Endothelial cell of umbilical vein (primary cell): ENCODE results near the gene ASB6. TPM values are rescaled to one million over a fixed set of nuclear protein-coding genes. Genes with fewer than 3 reads are reported as not detected.

ENCODE experiments used
- BruUV-seq: library from RNA; stranded (reverse); fragments of 400-500 nt; replicated peaks from 2 replicates; lab custom pipeline; 2021; lab: Mats Ljungman, UMichigan
- CTCF ChIA-PET: fragments of 300-600, 350-600 bp; sonication (Branson Sonifier 250); formaldehyde crosslinking; loops from one replicate; lab custom pipeline; 2021; ENCODE audit warnings: antibody characterized with exemption, inconsistent platforms; lab: Charles Lee
- POLR2A ChIA-PET: fragments of 300-600, 350-600 bp; sonication (Branson Sonifier 250); formaldehyde crosslinking; loops from one replicate; lab custom pipeline; 2021; ENCODE audit warnings: antibody characterized with exemption, inconsistent platforms; lab: Charles Lee
- DNase-seq: peaks from one replicate; pipeline ENCODE4 v3.0.0-alpha.2; 2011; ENCODE audit warnings: low read depth, low spot score
- FAIRE-seq: peaks from 2 replicates; lab custom pipeline; 2011; peaks lifted over from hg19 to GRCh38; lab: Jason Lieb, UNC
- H2AFZ ChIP-seq: 2 replicates; pipeline ENCODE4 v1.6.0; 2012; ENCODE audit warnings: low read depth, low read length, control low read depth, inconsistent platforms
- H3K27ac ChIP-seq: 2 replicates; pipeline ENCODE4 v1.5.1; 2011; ENCODE audit warnings: low read depth, mild to moderate bottlenecking, control low read depth, low read length, moderate library complexity; ENCODE audit not compliant: insufficient read depth
- H3K27me3 ChIP-seq, 2 experiments: 2 replicates each; pipeline versions ENCODE4 v1.6.0 to v1.6.1; 2011; ENCODE audit warnings: low read length in 2 of 2, mixed read lengths in 1 of 2; ENCODE audit not compliant: control insufficient read depth in 2 of 2, insufficient read depth in 2 of 2
- H3K36me3 ChIP-seq, 2 experiments: 2 replicates in 1 of 2; 3 replicates in 1 of 2; pipeline ENCODE4 v1.5.1; 2011; ENCODE audit warnings: low read length in 2 of 2, mild to moderate bottlenecking in 1 of 2, moderate library complexity in 1 of 2; ENCODE audit not compliant: control insufficient read depth in 2 of 2, insufficient read depth in 2 of 2; ENCODE audit errors: extremely low read depth in 1 of 2
- H3K4me1 ChIP-seq: 3 replicates; pipeline ENCODE4 v1.5.1; 2011; ENCODE audit warnings: mild to moderate bottlenecking, low read length; ENCODE audit not compliant: control insufficient read depth, insufficient read depth; ENCODE audit errors: extremely low read depth
- H3K4me2 ChIP-seq: 2 replicates; pipeline ENCODE4 v1.6.1; 2011; ENCODE audit warnings: low read length, control low read depth, mixed read lengths; ENCODE audit not compliant: insufficient read depth
- H3K4me3 ChIP-seq, 3 experiments: fragments of 200-600 bp in 1 of 3; sonication (generic), shearing (Covaris generic) in 1 of 3; replicated peaks in 1 of 3; 2 replicates each; pipeline ENCODE4 v1.5.1; 2011 to 2016; ENCODE audit warnings: control low read depth in 3 of 3, low read length in 3 of 3, mild to moderate bottlenecking in 2 of 3, inconsistent platforms in 1 of 3, low read depth in 1 of 3, moderate library complexity in 1 of 3; ENCODE audit not compliant: insufficient read depth in 1 of 3
- H3K79me2 ChIP-seq: 2 replicates; pipeline ENCODE4 v1.6.0; 2012; ENCODE audit warnings: low read length, inconsistent platforms; ENCODE audit not compliant: control insufficient read depth, insufficient read depth
- H3K9ac ChIP-seq: replicated peaks from 2 replicates; pipeline ENCODE3; 2011; ENCODE audit warnings: low read length, control low read depth; ENCODE audit not compliant: insufficient read depth; ENCODE audit errors: extremely low read depth
- H3K9me1 ChIP-seq: replicated peaks from 3 replicates; pipeline ENCODE4 v1.6.0; 2011; ENCODE audit warnings: mild to moderate bottlenecking, low read length; ENCODE audit not compliant: control insufficient read depth, insufficient read depth; ENCODE audit errors: extremely low read depth
- H3K9me3 ChIP-seq: replicated peaks from 2 replicates; pipeline ENCODE4 v1.5.1; 2012; ENCODE audit warnings: low read length, inconsistent platforms; ENCODE audit not compliant: control insufficient read depth, insufficient read depth
- H4K20me1 ChIP-seq: replicated peaks from 2 replicates; pipeline ENCODE3; 2011; ENCODE audit warnings: mild to moderate bottlenecking, low read length; ENCODE audit not compliant: control insufficient read depth, insufficient read depth; ENCODE audit errors: extremely low read depth
- CTCF ChIP-seq, 2 donors: IDR thresholded peaks; 1 replicate in 1 of 2; 2 replicates in 1 of 2; pipeline ENCODE4 v1.5.1; 2011; ENCODE audit warnings: low read length in 2 of 2, mild to moderate bottlenecking in 2 of 2, moderate library complexity in 2 of 2, control low read depth in 1 of 2, inconsistent platforms in 1 of 2, low read depth in 1 of 2; ENCODE audit not compliant: insufficient read depth in 1 of 2; ENCODE audit errors: extremely low read depth in 1 of 2
- EZH2 ChIP-seq: IDR thresholded peaks from 2 replicates; pipeline ENCODE4 v1.6.1; 2012; ENCODE audit warnings: borderline replicate concordance, low read depth, mild to moderate bottlenecking, moderate library complexity, low read length, inconsistent platforms; ENCODE audit not compliant: severe bottlenecking
- FOS ChIP-seq: IDR thresholded peaks from 2 replicates; pipeline ENCODE4 v1.6.1; 2011; ENCODE audit warnings: mild to moderate bottlenecking, low read length, moderate library complexity, borderline replicate concordance; ENCODE audit not compliant: insufficient read depth
- GATA2 ChIP-seq: IDR thresholded peaks from 2 replicates; pipeline ENCODE4 v1.7.0; 2011; ENCODE audit warnings: low read depth, mild to moderate bottlenecking, moderate library complexity, mixed read lengths, low read length; ENCODE audit not compliant: insufficient read length, insufficient read depth
- JUN ChIP-seq: IDR thresholded peaks from 2 replicates; pipeline ENCODE4 v1.6.1; 2011; ENCODE audit warnings: borderline replicate concordance, low read depth; ENCODE audit not compliant: insufficient read length, insufficient read depth
- MAX ChIP-seq: IDR thresholded peaks from 2 replicates; pipeline ENCODE4 v1.6.1; 2011; ENCODE audit not compliant: insufficient read depth, insufficient read length
- MYC ChIP-seq: IDR thresholded peaks from one replicate; pipeline ENCODE4 v1.6.1; 2011; ENCODE audit warnings: mild to moderate bottlenecking, low read depth, low read length
- POLR2A ChIP-seq: IDR thresholded peaks from 2 replicates; pipeline ENCODE4 v1.6.1; 2012; ENCODE audit warnings: low read depth, mild to moderate bottlenecking, control low read depth, low read length
- POLR2AphosphoS5 ChIP-seq: IDR thresholded peaks from 2 replicates; pipeline ENCODE4 v1.6.1; 2012; ENCODE audit warnings: low read depth, mild to moderate bottlenecking, control low read depth, low read length, moderate library complexity; ENCODE audit not compliant: insufficient read depth
- dilution Hi-C: fragments of 300-500 bp; cut with MboI; formaldehyde crosslinking; loops from one replicate; pipeline ENCODE4 v1.15.0; 2019; ENCODE audit warnings: low sequenced_read_pairs; ENCODE audit not compliant: extremely low pct_ligation_motif_present
- intact Hi-C: fragments of 100-400 bp; cut with micrococcal nuclease; formaldehyde crosslinking; loops from one replicate; pipeline ENCODE4 v1.10.0; 2022
- polyA plus RNA-seq, 4 experiments: library from polyadenylated mRNA; depleted of rRNA in 3 of 4; stranded (reverse) in 3 of 4; unstranded in 1 of 4; fragments of >200 nt; gene quantifications; 2 replicates each; pipeline versions ENCODE4 v1.2.1 to v1.2.3, GENCODE V29; 2011 to 2012; ENCODE audit warnings: missing spikeins in 1 of 4
- total RNA-seq: library from RNA; stranded (reverse); gene quantifications from 2 replicates; pipeline ENCODE4 v1.2.3, GENCODE V29; 2021

Gene ASB6
- total and polyA plus RNA-seq, 2 donors (not counting 3 experiments of a cell fraction or from before 2014, with no cell fraction given): 20.3 to 23.8 TPM

GRCh38 chr9:129629251-129629820 is 12.6 kb downstream of the ASB6 start:
- no peak overlapping the region for H3K27ac ChIP-seq
- intact Hi-C loops (no loop called here), dilution Hi-C loops (no loop called here)
- no peak overlapping the region for H3K4me2 ChIP-seq
- H3K9ac ChIP-seq: no peak overlapping the region
- H3K36me3 ChIP-seq: peaks cover 2 to 11% of the 10 kb centered on the region in 2 experiments
- FAIRE-seq: no peak
- DNase-seq: no peak
- peaks cover 16% of the 10 kb centered on the region for H3K4me1 ChIP-seq
- no peaks in the 10 kb centered on the region for H3K9me1 ChIP-seq
- ChIA-PET CTCF (interaction anchor here (2.0 kb wide), 1 partner anchor 498 kb away, joined by 7 read pairs; no protein-coding TSS in a partner anchor), POLR2A (no interaction called here)
- no peak overlapping the region for H2AFZ ChIP-seq
- TF ChIP-seq EZH2 (no peak), CTCF (IDR thresholded peaks at IDR 0.05; ENCODE audit: extremely low read depth in 1 of 2, insufficient read depth in 1 of 2, low read depth in 1 of 2, low read length in 2 of 2) (no peak), GATA2 (no peak), FOS (no peak), POLR2A (no peak), MYC (no peak), JUN (no peak), MAX (no peak), POLR2AphosphoS5 (no peak)
- H3K27me3 ChIP-seq: no peaks in the 10 kb centered on the region
- H4K20me1 ChIP-seq: no peaks in the 10 kb centered on the region
- peaks cover 77% of the 10 kb centered on the region for H3K79me2 ChIP-seq
- no peaks in the 10 kb centered on the region for H3K9me3 ChIP-seq
- BruUV-seq: no TSS peak
- H3K4me3 ChIP-seq: no peak overlapping the region
